SK-N-MC (cell line): ENCODE results near the gene CACNG4.

ENCODE experiments used
- DNase-seq: peaks from one replicate; pipeline ENCODE4 v3.0.0-alpha.2; 2011; ENCODE audit warnings: low read depth, low spot score
- H3K27ac ChIP-seq: fragments of 200-600 bp; sonication (generic); 2 replicates; pipeline ENCODE4 v1.5.1; 2016; ENCODE audit warnings: mixed run types
- H3K36me3 ChIP-seq: fragments of 200-600 bp; sonication (generic); 2 replicates; pipeline ENCODE4 v1.6.1; 2017; ENCODE audit warnings: antibody characterized with exemption, low read length, mixed read lengths; ENCODE audit not compliant: insufficient read depth
- H3K4me3 ChIP-seq: fragments of 200-600 bp; sonication (generic); 2 replicates; pipeline ENCODE4 v1.5.1; 2016
- H3K9ac ChIP-seq: fragments of 200-600 bp; sonication (generic); 2 replicates; pipeline ENCODE4 v1.8.0; 2017; ENCODE audit warnings: mixed run types, mixed read lengths; ENCODE audit not compliant: insufficient read length
- H3K9me3 ChIP-seq: fragments of 200-600 bp; sonication (generic); 2 replicates; pipeline ENCODE4 v1.6.1; 2017; ENCODE audit warnings: low read depth, mild to moderate bottlenecking, antibody characterized with exemption, low read length, moderate library complexity, mixed read lengths
- EZH2 ChIP-seq: fragments of 200-600 bp; sonication (generic); IDR thresholded peaks from one replicate; pipeline ENCODE4 v1.6.1; 2017; ENCODE audit warnings: antibody characterized with exemption
- FOXP2 ChIP-seq: optimal IDR thresholded peaks from 2 replicates; pipeline ENCODE3; 2011; ENCODE audit warnings: mild to moderate bottlenecking, moderate library complexity; ENCODE audit not compliant: insufficient read depth; ENCODE audit errors: extremely low read length, control extremely low read depth
- POLR2AphosphoS5 ChIP-seq: IDR thresholded peaks from 2 replicates; pipeline ENCODE4 v1.6.1; 2012; ENCODE audit warnings: mild to moderate bottlenecking, low read depth, low read length, borderline replicate concordance

Gene CACNG4

GRCh38 chr17:66980896-66981295, 16.4 kb downstream of the CACNG4 start:
- no peak for DNase-seq
- Histone ChIP-seq H3K36me3 (no peaks in the 10 kb centered on the region), H3K9ac (no peak overlapping the region), H3K4me3 (no peak overlapping the region), H3K27ac (no peak overlapping the region), H3K9me3 (no peaks in the 10 kb centered on the region)
- no peak for TF ChIP-seq FOXP2
- TF ChIP-seq EZH2 = no peak
- no peak for TF ChIP-seq POLR2AphosphoS5

GRCh38 chr17:66981983-66982508, 17.5 kb downstream of the CACNG4 start:
- Histone ChIP-seq H3K4me3 (no peak overlapping the region), H3K9ac (no peak overlapping the region), H3K9me3 (no peaks in the 10 kb centered on the region), H3K27ac (no peak overlapping the region), H3K36me3 (no peaks in the 10 kb centered on the region)
- DNase-seq = no peak
- TF ChIP-seq EZH2 (no peak), FOXP2 (no peak), POLR2AphosphoS5 (no peak)

GRCh38 chr17:66983414-66984021, 19.0 kb downstream of the CACNG4 start:
- Histone ChIP-seq H3K9ac (no peak overlapping the region), H3K36me3 (no peaks in the 10 kb centered on the region), H3K4me3 (no peak overlapping the region), H3K9me3 (no peaks in the 10 kb centered on the region), H3K27ac (no peak overlapping the region)
- no peak for DNase-seq
- no peak for TF ChIP-seq EZH2
- TF ChIP-seq FOXP2 = no peak
- TF ChIP-seq POLR2AphosphoS5 = no peak

- no peak overlapping the region for H3K27ac ChIP-seq
- H3K9ac ChIP-seq = no peak overlapping the region
- no peak overlapping the region for H3K4me3 ChIP-seq
- H3K36me3 ChIP-seq = no peaks in the 10 kb centered on the region
- TF ChIP-seq FOXP2 (no peak), EZH2 (no peak), POLR2AphosphoS5 (no peak)
- no peaks in the 10 kb centered on the region for H3K9me3 ChIP-seq
- no peak for DNase-seq
Observed at GRCh38 chr17:66984730-66985129, 20.2 kb downstream of the CACNG4 start.

GRCh38 chr17:66985338-66986237, 21.1 kb downstream of the CACNG4 start:
- DNase-seq = no peak
- no peaks in the 10 kb centered on the region for H3K9me3 ChIP-seq
- H3K36me3 ChIP-seq = no peaks in the 10 kb centered on the region
- TF ChIP-seq FOXP2 (no peak), EZH2 (no peak), POLR2AphosphoS5 (no peak)
- no peak overlapping the region for H3K9ac ChIP-seq
- no peak overlapping the region for H3K4me3 ChIP-seq
- no peak overlapping the region for H3K27ac ChIP-seq

- no peaks in the 10 kb centered on the region for H3K36me3 ChIP-seq
- no peak for DNase-seq
- no peak overlapping the region for H3K4me3 ChIP-seq
- TF ChIP-seq FOXP2 (no peak), EZH2 (no peak), POLR2AphosphoS5 (no peak)
- no peak overlapping the region for H3K9ac ChIP-seq
- H3K9me3 ChIP-seq = no peaks in the 10 kb centered on the region
- H3K27ac ChIP-seq = no peak overlapping the region
Observed at GRCh38 chr17:66986659-66987058, 22.2 kb downstream of the CACNG4 start.

GRCh38 chr17:66987059-66987616, 22.6 kb downstream of the CACNG4 start:
- no peak for DNase-seq
- Histone ChIP-seq H3K4me3 (no peak overlapping the region), H3K9ac (no peak overlapping the region), H3K27ac (no peak overlapping the region), H3K36me3 (no peaks in the 10 kb centered on the region), H3K9me3 (no peaks in the 10 kb centered on the region)
- no peak for TF ChIP-seq POLR2AphosphoS5
- no peak for TF ChIP-seq EZH2
- no peak for TF ChIP-seq FOXP2
